ENCODE data around the gene MMP24OS.
A peak's percentile ranks its signal among the peaks of the same experiment; 100 is the strongest.

MMP24OS gene

DNA sequence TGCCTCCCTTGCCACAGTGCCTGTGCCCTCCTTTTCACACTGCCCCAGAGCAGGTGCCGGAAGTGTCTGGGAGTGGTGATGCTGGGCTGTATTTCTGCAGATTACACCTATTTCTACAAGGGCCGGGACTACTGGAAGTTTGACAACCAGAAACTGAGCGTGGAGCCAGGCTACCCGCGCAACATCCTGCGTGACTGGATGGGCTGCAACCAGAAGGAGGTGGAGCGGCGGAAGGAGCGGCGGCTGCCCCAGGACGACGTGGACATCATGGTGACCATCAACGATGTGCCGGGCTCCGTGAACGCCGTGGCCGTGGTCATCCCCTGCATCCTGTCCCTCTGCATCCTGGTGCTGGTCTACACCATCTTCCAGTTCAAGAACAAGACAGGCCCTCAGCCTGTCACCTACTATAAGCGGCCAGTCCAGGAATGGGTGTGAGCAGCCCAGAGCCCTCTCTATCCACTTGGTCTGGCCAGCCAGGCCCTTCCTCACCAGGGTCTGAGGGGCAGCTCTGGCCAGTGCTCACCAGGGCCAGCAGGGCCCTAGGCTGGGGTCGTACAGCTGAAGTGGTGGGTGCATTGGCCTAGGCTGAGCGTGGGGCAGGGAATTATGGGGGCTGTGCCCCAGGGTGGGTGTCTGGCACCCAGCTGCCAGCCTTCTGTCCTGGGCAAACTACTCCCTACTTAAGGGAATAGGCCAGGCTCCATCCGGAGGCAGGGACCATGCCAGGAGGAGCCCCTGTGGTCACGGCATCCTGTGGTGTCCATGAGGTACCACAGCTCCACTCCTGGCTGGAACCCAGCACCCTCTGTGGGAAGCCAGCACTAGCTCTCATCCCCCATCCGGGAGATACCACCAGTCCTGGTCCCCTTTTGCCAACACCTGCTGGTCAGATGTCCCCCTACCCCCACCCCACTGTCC is 3.5 kb downstream of the MMP24OS start:
- TF ChIP-seq, protein P1, sequence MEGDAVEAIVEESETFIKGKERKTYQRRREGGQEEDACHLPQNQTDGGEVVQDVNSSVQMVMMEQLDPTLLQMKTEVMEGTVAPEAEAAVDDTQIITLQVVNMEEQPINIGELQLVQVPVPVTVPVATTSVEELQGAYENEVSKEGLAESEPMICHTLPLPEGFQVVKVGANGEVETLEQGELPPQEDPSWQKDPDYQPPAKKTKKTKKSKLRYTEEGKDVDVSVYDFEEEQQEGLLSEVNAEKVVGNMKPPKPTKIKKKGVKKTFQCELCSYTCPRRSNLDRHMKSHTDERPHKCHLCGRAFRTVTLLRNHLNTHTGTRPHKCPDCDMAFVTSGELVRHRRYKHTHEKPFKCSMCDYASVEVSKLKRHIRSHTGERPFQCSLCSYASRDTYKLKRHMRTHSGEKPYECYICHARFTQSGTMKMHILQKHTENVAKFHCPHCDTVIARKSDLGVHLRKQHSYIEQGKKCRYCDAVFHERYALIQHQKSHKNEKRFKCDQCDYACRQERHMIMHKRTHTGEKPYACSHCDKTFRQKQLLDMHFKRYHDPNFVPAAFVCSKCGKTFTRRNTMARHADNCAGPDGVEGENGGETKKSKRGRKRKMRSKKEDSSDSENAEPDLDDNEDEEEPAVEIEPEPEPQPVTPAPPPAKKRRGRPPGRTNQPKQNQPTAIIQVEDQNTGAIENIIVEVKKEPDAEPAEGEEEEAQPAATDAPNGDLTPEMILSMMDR (conservative IDR thresholded peaks at IDR 0.05) = no peak
- no peak overlapping the region for H3K27ac ChIP-seq

DNA sequence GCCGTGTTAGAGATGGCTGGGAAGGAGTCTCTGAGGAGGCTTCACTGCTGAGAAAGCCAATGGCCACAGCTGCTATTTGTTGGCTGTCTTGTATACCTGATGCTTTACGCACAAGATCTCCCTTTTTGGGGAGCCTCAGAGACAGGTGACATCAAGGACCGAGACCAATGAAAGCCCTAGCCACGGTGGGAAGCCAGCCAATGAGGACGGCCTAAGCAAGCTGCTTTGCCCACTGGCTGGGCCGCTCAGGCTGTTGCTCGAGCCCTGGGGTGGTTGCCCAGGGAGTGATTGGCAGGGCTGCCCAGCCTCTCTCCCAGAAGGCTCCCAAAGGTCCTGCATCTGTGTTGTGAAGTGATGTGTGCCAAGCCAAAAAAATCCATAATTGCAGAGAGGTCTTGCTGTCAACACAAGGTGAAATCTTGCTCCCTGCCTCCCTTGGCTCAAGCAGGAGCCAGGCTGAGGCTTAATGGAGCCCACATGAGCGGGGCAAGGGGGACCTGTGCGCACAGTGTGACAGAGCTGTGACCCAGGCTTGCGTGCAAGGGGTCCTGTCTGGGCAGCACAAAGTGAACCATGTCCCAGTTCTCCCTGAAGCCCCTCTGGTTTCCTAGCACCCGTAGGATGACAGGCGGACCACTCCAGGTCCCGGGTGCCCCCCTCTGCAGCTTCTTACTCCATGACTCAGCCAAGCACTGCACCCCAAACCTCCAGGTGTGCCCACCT is 4.3 kb downstream of the MMP24OS start:
- H3K27ac ChIP-seq = no peak overlapping the region
- TF ChIP-seq, protein P1 (conservative IDR thresholded peaks at IDR 0.05) = no peak

GRCh38 chr20:35271904-35272303 is 6.0 kb downstream of the MMP24OS start:
- no peak overlapping the region for H3K27ac ChIP-seq
- TF ChIP-seq, protein P1 (conservative IDR thresholded peaks at IDR 0.05) = no peak

GRCh38 chr20:35271073-35271882 is 6.6 kb downstream of the MMP24OS start:
- TF ChIP-seq, protein P1 (conservative IDR thresholded peaks at IDR 0.05) = no peak
- H3K27ac ChIP-seq = no peak overlapping the region

GRCh38 chr20:35270021-35270902 is 7.7 kb downstream of the MMP24OS start:
- H3K27ac ChIP-seq = peak overlapping the region; percentile 69
- TF ChIP-seq, protein P1 (conservative IDR thresholded peaks at IDR 0.05) = no peak

- TF ChIP-seq, protein P1 (conservative IDR thresholded peaks at IDR 0.05) = peak; percentile 93
- peak overlapping the region; percentile 69 for H3K27ac ChIP-seq
Measured at GRCh38 chr20:35269055-35269781, 8.7 kb downstream of the MMP24OS start.
